GM12878 (cell line): Measurements from ENCODE around the gene ATF4. TPM values are rescaled to one million over a fixed set of nuclear protein-coding genes. Genes with fewer than 3 reads are reported as not detected.

Experiments
- ATAC-seq: fragments of 200-7000 bp; cut with Tn5 transposase; 3 replicates; pipeline ENCODE4 v1.9.1; 2020; ENCODE audit warnings: mild to moderate bottlenecking, moderate library complexity
- BruUV-seq: library from RNA; stranded (reverse); fragments of 400-500 nt; replicated peaks from 2 replicates; lab custom pipeline; 2021; lab: Mats Ljungman, UMichigan
- CTCF ChIA-PET: fragments of 300-600 bp; sonication (Branson Sonifier 250); formaldehyde crosslinking; extraction: SDS; loops from one replicate; lab custom pipeline; 2021; ENCODE audit warnings: inconsistent platforms; lab: Yijun Ruan, JAX
- POLR2A ChIA-PET: fragments of 350-600 bp; formaldehyde crosslinking; extraction: SDS; loops from one replicate; lab custom pipeline; 2021; ENCODE audit warnings: inconsistent platforms; lab: Charles Lee
- RAD21 ChIA-PET: fragments of 300-600 bp; sonication (Branson Sonifier 250); formaldehyde crosslinking; loops from one replicate; lab custom pipeline; 2023; ENCODE audit warnings: antibody characterized with exemption; ENCODE audit not compliant: unreplicated experiment; lab: Charles Lee
- SMC1A ChIA-PET: fragments of 300-600 bp; sonication (Branson Sonifier 250); formaldehyde crosslinking; loops from one replicate; lab custom pipeline; 2023; ENCODE audit not compliant: unreplicated experiment, uncharacterized antibody; lab: Charles Lee
- DNase-seq: peaks from one replicate; pipeline ENCODE4 v3.0.0-alpha.2; 2011; ENCODE audit warnings: low read depth, low spot score
- FAIRE-seq: peaks from 3 replicates; lab custom pipeline; 2011; peaks lifted over from hg19 to GRCh38; lab: Jason Lieb, UNC
- H2AFZ ChIP-seq: 2 replicates; pipeline ENCODE4 v1.6.0; 2011; ENCODE audit warnings: low read depth, low read length, control low read depth; ENCODE audit not compliant: control insufficient read depth
- H3K27ac ChIP-seq: 2 replicates; pipeline ENCODE4 v1.5.1; 2011; ENCODE audit warnings: control low read depth; ENCODE audit not compliant: control insufficient read depth, insufficient read depth
- H3K27me3 ChIP-seq, 2 experiments: replicated peaks in 1 of 2; 2 replicates each; pipeline versions ENCODE4 v1.6.0 to v1.6.1; 2011; ENCODE audit warnings: low read length in 1 of 2; ENCODE audit not compliant: control insufficient read depth in 2 of 2, insufficient read depth in 2 of 2
- H3K36me3 ChIP-seq, 2 experiments: 2 replicates each; pipeline ENCODE4 v1.5.1; 2011; ENCODE audit warnings: low read length in 1 of 2; ENCODE audit not compliant: control insufficient read depth in 2 of 2, insufficient read depth in 2 of 2
- H3K4me1 ChIP-seq: 2 replicates; pipeline ENCODE4 v1.6.1; 2011; ENCODE audit warnings: mild to moderate bottlenecking, low read length, moderate library complexity, mixed read lengths; ENCODE audit not compliant: control insufficient read depth, insufficient read depth
- H3K4me2 ChIP-seq: 2 replicates; pipeline ENCODE4 v1.6.0; 2011; ENCODE audit warnings: control low read depth; ENCODE audit not compliant: control insufficient read depth, insufficient read depth
- H3K4me3 ChIP-seq: fragments of 200-600 bp; sonication (generic); 2 replicates; pipeline ENCODE4 v1.5.1; 2016
- H3K79me2 ChIP-seq: 2 replicates; pipeline ENCODE4 v1.6.0; 2011; ENCODE audit warnings: low read length; ENCODE audit not compliant: control insufficient read depth, insufficient read depth
- H3K9ac ChIP-seq: 2 replicates; pipeline ENCODE4 v1.8.0; 2011; ENCODE audit warnings: low read length, control low read depth, mixed read lengths; ENCODE audit not compliant: control insufficient read depth, insufficient read depth
- H3K9me3 ChIP-seq: replicated peaks from 3 replicates; pipeline ENCODE4 v1.5.1; 2011; ENCODE audit warnings: mild to moderate bottlenecking, low read length; ENCODE audit not compliant: control insufficient read depth, insufficient read depth
- H4K20me1 ChIP-seq: 2 replicates; pipeline ENCODE4 v1.6.0; 2011; ENCODE audit not compliant: control insufficient read depth, insufficient read depth
- CBFB ChIP-seq: IDR thresholded peaks from 2 replicates; pipeline ENCODE4 v1.6.1; 2016; ENCODE audit warnings: antibody characterized with exemption, low read depth
- CEBPB ChIP-seq, 2 experiments: fragments of 150-350 bp in 1 of 2; IDR thresholded peaks; 2 replicates each; pipeline ENCODE4 v1.6.1; 2012 to 2014; ENCODE audit warnings: low read depth in 2 of 2, low read length in 2 of 2, borderline replicate concordance in 1 of 2, inconsistent platforms in 1 of 2
- JUNB ChIP-seq: IDR thresholded peaks from 2 replicates; pipeline ENCODE4 v1.6.1; 2016; ENCODE audit warnings: antibody characterized with exemption, mild to moderate bottlenecking
- MEF2B ChIP-seq: fragments of 450-650 bp; IDR thresholded peaks from 2 replicates; pipeline ENCODE4 v1.6.1; 2018; ENCODE audit warnings: mild to moderate bottlenecking, moderate library complexity; ENCODE audit not compliant: partially characterized antibody, poor library complexity, severe bottlenecking
- MTA2 ChIP-seq: fragments of 450-650 bp; IDR thresholded peaks from 2 replicates; pipeline ENCODE4 v1.6.1; 2016; ENCODE audit warnings: low read depth, mild to moderate bottlenecking, moderate library complexity
- POLR2AphosphoS2 ChIP-seq: IDR thresholded peaks from 2 replicates; pipeline ENCODE4 v1.6.1; 2011; ENCODE audit warnings: low read depth, mild to moderate bottlenecking, low read length, improper control_type of control experiment, moderate library complexity
- RELA ChIP-seq: fragments of 450-650 bp; IDR thresholded peaks from 2 replicates; pipeline ENCODE4 v1.8.0; 2014; ENCODE audit warnings: borderline replicate concordance; ENCODE audit not compliant: partially characterized antibody
- SREBF2 ChIP-seq: IDR thresholded peaks from 2 replicates; pipeline ENCODE4 v1.6.1; 2012; ENCODE audit warnings: mild to moderate bottlenecking, low read length
- WGBS: methylation state at CpG from one replicate; pipeline ENCODE4 v1.1.6; 2016; ENCODE audit warnings: low lambda C conversion rate; ENCODE audit not compliant: insufficient replicate concordance, insufficient coverage; ENCODE audit errors: missing lambda C conversion rate; 5-methylcytosine and 5-hydroxymethylcytosine counted together
- in situ Hi-C: fragments of 300-500 bp; cut with MboI; formaldehyde crosslinking; loops from 9 replicates; pipeline ENCODE4 v1.14.3; 2018; ENCODE audit warnings: mixed read lengths
- intact Hi-C: fragments of 100-400 bp; cut with micrococcal nuclease; formaldehyde crosslinking; loops from one replicate; pipeline ENCODE4 v1.14.2; 2022; ENCODE audit not compliant: unreplicated experiment
- polyA plus RNA-seq, 11 experiments: library from polyadenylated mRNA; depleted of rRNA in 4 of 11; unstranded in 6 of 11; stranded (reverse) in 5 of 11; fragments of >200 nt; fragmentation: Nextera tagmentation in 4 of 11; fragmentation: Illumina TruSeq in 1 of 11; extraction: Ambion mirVana in 4 of 11; extraction: Trizol in 1 of 11; gene quantifications; 1 replicate in 1 of 11; 2 replicates in 10 of 11; pipeline versions ENCODE4 v1.2.1 to v1.2.3, GENCODE V29; 2011 to 2016; ENCODE audit warnings: inconsistent platforms in 2 of 11, missing spikeins in 2 of 11, low read depth in 1 of 11
- total RNA-seq, 4 experiments: library from RNA; depleted of rRNA in 3 of 4; stranded (reverse); fragments of >200 nt in 3 of 4; fragmentation: Illumina TruSeq in 1 of 4; extraction: Trizol in 1 of 4; gene quantifications; 2 replicates each; pipeline versions ENCODE4 v1.2.1 to v1.2.3, GENCODE V29; 2013 to 2021
- TF ChIP-seq, protein P1 (sequence below): fragments of 450-650 bp; IDR thresholded peaks from 2 replicates; pipeline ENCODE4 v1.6.1; 2018; ENCODE audit warnings: borderline replicate concordance, mild to moderate bottlenecking; ENCODE audit not compliant: partially characterized antibody
- TF ChIP-seq, protein P2 (sequence below): fragments of 150-350 bp; IDR thresholded peaks from 2 replicates; pipeline ENCODE4 v1.6.1; 2014; ENCODE audit warnings: mild to moderate bottlenecking, low read depth, low read length
- TF ChIP-seq, protein P3 (sequence below): fragments of 450-650 bp; IDR thresholded peaks from 2 replicates; pipeline ENCODE4 v1.6.1; 2017; ENCODE audit warnings: mild to moderate bottlenecking, moderate library complexity
- TF ChIP-seq, protein P4 (sequence below), 3 experiments: IDR thresholded peaks in 2 of 3; conservative IDR thresholded peaks in 1 of 3; 2 replicates each; pipeline ENCODE4 v1.5.1; 2011; ENCODE audit warnings: low read depth in 3 of 3, low read length in 3 of 3, mild to moderate bottlenecking in 3 of 3, control low read depth in 2 of 3, moderate library complexity in 2 of 3, inconsistent platforms in 1 of 3, mixed read lengths in 1 of 3; ENCODE audit not compliant: control insufficient read depth in 2 of 3, insufficient read depth in 1 of 3; ENCODE audit errors: extremely low read depth in 1 of 3

The ATF4 gene
- total and polyA plus RNA-seq, 10 of the 15 experiments (the other 5 are each of a cell fraction or from before 2014, with no cell fraction given), result 88.3 to 605 (median 320) TPM

DNA sequence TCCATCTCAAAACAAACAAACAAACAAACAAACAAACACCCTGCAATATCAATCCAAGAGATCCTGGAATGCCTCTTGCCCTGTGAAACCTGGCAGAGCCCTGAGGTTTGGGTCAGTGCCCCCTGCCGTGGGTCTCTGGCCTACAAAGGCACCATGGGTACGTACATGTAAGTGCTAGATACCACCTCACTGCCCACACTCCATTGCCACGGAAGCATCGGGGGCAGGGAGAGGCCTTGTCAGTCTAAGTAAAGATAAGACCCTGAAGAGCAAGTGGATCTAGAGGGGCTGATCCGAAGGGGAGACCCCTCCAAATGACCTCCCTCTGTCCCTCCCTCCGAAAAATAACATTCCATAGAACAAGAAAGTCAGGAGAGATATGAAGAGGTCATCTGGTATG, 20.3 kb upstream of the ATF4 start:
- WGBS, result 44% methylated on average over 6 of the region's 6 CpGs
- no peak overlapping the region for H2AFZ ChIP-seq
- H3K27ac ChIP-seq, result no peak overlapping the region
- no peak for ATAC-seq
- H3K9ac ChIP-seq, result no peak overlapping the region
- no peaks in the 10 kb centered on the region for H3K27me3 ChIP-seq
- no peaks in the 10 kb centered on the region for H4K20me1 ChIP-seq
- no peak overlapping the region for H3K4me2 ChIP-seq
- ChIA-PET CTCF (interaction anchor here (15.7 kb wide), 1 partner anchor 28 kb away, joined by 372 read pairs; the partner anchor contains the start of genes ATF4 and RPS19BP1), RAD21 (interaction anchor here (2.8 kb wide), 1 partner anchor 28 kb away, joined by 22 read pairs; no protein-coding TSS in a partner anchor), POLR2A (interaction anchor here (0.6 kb wide), 1 partner anchor 351 kb away, joined by 3 read pairs; no protein-coding TSS in a partner anchor), SMC1A (no interaction called here)
- in situ Hi-C loops, result loop anchor here (25.0 kb wide), 1 partner anchor 338 kb away; the partner anchor contains the start of gene CBX7
- BruUV-seq, result no TSS peak
- peaks cover 6 to 7% of the 10 kb centered on the region in 2 experiments; a peak in 3 of 4 replicates for H3K36me3 ChIP-seq
- no peak for DNase-seq
- H3K79me2 ChIP-seq, result peaks cover 29% of the 10 kb centered on the region
- H3K9me3 ChIP-seq, result no peaks in the 10 kb centered on the region
- intact Hi-C loops, result no loop called here
- FAIRE-seq, result no peak
- 0 out of 2 replicates have a peak, but pooled peaks cover 5% of the 10 kb centered on the region for H3K4me1 ChIP-seq
- no peak overlapping the region for H3K4me3 ChIP-seq
- TF ChIP-seq, protein P1, sequence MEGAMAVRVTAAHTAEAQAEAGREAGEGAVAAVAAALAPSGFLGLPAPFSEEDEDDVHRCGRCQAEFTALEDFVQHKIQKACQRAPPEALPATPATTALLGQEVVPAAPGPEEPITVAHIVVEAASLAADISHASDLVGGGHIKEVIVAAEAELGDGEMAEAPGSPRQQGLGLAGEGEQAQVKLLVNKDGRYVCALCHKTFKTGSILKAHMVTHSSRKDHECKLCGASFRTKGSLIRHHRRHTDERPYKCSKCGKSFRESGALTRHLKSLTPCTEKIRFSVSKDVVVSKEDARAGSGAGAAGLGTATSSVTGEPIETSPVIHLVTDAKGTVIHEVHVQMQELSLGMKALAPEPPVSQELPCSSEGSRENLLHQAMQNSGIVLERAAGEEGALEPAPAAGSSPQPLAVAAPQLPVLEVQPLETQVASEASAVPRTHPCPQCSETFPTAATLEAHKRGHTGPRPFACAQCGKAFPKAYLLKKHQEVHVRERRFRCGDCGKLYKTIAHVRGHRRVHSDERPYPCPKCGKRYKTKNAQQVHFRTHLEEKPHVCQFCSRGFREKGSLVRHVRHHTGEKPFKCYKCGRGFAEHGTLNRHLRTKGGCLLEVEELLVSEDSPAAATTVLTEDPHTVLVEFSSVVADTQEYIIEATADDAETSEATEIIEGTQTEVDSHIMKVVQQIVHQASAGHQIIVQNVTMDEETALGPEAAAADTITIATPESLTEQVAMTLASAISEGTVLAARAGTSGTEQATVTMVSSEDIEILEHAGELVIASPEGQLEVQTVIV, result no peak
- TF ChIP-seq CEBPB (IDR thresholded peaks at IDR 0.05; ENCODE audit: borderline replicate concordance in 1 of 2, low read depth in 2 of 2, low read length in 2 of 2) (no peak), POLR2AphosphoS2 (no peak), SREBF2 (no peak), CBFB (no peak), MTA2 (no peak), MEF2B (no peak), JUNB (no peak), RELA (no peak)
- TF ChIP-seq, protein P2, sequence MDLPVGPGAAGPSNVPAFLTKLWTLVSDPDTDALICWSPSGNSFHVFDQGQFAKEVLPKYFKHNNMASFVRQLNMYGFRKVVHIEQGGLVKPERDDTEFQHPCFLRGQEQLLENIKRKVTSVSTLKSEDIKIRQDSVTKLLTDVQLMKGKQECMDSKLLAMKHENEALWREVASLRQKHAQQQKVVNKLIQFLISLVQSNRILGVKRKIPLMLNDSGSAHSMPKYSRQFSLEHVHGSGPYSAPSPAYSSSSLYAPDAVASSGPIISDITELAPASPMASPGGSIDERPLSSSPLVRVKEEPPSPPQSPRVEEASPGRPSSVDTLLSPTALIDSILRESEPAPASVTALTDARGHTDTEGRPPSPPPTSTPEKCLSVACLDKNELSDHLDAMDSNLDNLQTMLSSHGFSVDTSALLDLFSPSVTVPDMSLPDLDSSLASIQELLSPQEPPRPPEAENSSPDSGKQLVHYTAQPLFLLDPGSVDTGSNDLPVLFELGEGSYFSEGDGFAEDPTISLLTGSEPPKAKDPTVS, result no peak
- TF ChIP-seq, protein P3, sequence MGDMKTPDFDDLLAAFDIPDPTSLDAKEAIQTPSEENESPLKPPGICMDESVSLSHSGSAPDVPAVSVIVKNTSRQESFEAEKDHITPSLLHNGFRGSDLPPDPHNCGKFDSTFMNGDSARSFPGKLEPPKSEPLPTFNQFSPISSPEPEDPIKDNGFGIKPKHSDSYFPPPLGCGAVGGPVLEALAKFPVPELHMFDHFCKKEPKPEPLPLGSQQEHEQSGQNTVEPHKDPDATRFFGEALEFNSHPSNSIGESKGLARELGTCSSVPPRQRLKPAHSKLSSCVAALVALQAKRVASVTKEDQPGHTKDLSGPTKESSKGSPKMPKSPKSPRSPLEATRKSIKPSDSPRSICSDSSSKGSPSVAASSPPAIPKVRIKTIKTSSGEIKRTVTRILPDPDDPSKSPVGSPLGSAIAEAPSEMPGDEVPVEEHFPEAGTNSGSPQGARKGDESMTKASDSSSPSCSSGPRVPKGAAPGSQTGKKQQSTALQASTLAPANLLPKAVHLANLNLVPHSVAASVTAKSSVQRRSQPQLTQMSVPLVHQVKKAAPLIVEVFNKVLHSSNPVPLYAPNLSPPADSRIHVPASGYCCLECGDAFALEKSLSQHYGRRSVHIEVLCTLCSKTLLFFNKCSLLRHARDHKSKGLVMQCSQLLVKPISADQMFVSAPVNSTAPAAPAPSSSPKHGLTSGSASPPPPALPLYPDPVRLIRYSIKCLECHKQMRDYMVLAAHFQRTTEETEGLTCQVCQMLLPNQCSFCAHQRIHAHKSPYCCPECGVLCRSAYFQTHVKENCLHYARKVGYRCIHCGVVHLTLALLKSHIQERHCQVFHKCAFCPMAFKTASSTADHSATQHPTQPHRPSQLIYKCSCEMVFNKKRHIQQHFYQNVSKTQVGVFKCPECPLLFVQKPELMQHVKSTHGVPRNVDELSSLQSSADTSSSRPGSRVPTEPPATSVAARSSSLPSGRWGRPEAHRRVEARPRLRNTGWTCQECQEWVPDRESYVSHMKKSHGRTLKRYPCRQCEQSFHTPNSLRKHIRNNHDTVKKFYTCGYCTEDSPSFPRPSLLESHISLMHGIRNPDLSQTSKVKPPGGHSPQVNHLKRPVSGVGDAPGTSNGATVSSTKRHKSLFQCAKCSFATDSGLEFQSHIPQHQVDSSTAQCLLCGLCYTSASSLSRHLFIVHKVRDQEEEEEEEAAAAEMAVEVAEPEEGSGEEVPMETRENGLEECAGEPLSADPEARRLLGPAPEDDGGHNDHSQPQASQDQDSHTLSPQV, result no peak
- TF ChIP-seq, protein P4, sequence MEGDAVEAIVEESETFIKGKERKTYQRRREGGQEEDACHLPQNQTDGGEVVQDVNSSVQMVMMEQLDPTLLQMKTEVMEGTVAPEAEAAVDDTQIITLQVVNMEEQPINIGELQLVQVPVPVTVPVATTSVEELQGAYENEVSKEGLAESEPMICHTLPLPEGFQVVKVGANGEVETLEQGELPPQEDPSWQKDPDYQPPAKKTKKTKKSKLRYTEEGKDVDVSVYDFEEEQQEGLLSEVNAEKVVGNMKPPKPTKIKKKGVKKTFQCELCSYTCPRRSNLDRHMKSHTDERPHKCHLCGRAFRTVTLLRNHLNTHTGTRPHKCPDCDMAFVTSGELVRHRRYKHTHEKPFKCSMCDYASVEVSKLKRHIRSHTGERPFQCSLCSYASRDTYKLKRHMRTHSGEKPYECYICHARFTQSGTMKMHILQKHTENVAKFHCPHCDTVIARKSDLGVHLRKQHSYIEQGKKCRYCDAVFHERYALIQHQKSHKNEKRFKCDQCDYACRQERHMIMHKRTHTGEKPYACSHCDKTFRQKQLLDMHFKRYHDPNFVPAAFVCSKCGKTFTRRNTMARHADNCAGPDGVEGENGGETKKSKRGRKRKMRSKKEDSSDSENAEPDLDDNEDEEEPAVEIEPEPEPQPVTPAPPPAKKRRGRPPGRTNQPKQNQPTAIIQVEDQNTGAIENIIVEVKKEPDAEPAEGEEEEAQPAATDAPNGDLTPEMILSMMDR (IDR thresholded peaks at IDR 0.05 in 2 of 3, conservative IDR thresholded peaks at IDR 0.05 in 1 of 3; ENCODE audit: control insufficient read depth in 2 of 3, extremely low read depth in 1 of 3, insufficient read depth in 1 of 3, low read depth in 3 of 3, low read length in 3 of 3), result no peak
